Keratinocyte (primary cell): ENCODE data around the gene ZNF354B.

Experiments
- CTCF ChIP-seq, 3 experiments: IDR thresholded peaks in 1 of 3; conservative IDR thresholded peaks in 1 of 3; optimal IDR thresholded peaks in 1 of 3; 2 replicates in 2 of 3; 3 replicates in 1 of 3; pipeline versions ENCODE3 to v1.5.1; 2011; ENCODE audit warnings: low read length in 3 of 3, mild to moderate bottlenecking in 3 of 3, moderate library complexity in 2 of 3, control low read depth in 1 of 3, inconsistent platforms in 1 of 3; ENCODE audit not compliant: insufficient read depth in 2 of 3; ENCODE audit errors: extremely low read depth in 1 of 3
- EZH2 ChIP-seq: IDR thresholded peaks from one replicate; pipeline ENCODE4 v1.6.1; 2012; ENCODE audit warnings: inconsistent platforms, mild to moderate bottlenecking, low read length, moderate library complexity

GRCh38 chr5:178839319-178839704 is 20.4 kb upstream of the ZNF354B start:
- TF ChIP-seq CTCF (optimal IDR thresholded peaks at IDR 0.05 in 1 of 3, IDR thresholded peaks at IDR 0.05 in 1 of 3, conservative IDR thresholded peaks at IDR 0.05 in 1 of 3; ENCODE audit: extremely low read depth in 1 of 3, insufficient read depth in 2 of 3, low read length in 3 of 3) (peak; percentile 38 to 71 (median 64)), EZH2 (no peak)
